ENCODE data around the gene SKAP2. TPM values are rescaled to one million over a fixed set of nuclear protein-coding genes. Genes with fewer than 3 reads are reported as not detected.

Gene SKAP2
- total and polyA plus RNA-seq, 10 of the 15 experiments (the other 5 are each of a cell fraction or from before 2014, with no cell fraction given): 10.9 to 40.6 (median 23.5) TPM

GRCh38 chr7:26900251-26900650, 35.9 kb upstream of the SKAP2 start:
- no peaks in the 10 kb centered on the region for H3K9me3 ChIP-seq (replicated peaks; ENCODE audit: control insufficient read depth, insufficient read depth, low read length)
- ChIA-PET CTCF (interaction anchor here (1.2 to 1.7 kb wide), 2 partner anchors 17 to 263 kb away, joined by 3 read pairs; no protein-coding TSS in a partner anchor), RAD21 (ENCODE audit: unreplicated experiment) (no interaction called here), SMC1A (ENCODE audit: uncharacterized antibody, unreplicated experiment) (interaction anchor here (0.7 to 1.3 kb wide), 2 partner anchors 9 to 28 kb away, joined by 3 to 5 read pairs; no protein-coding TSS in a partner anchor), POLR2A (no interaction called here)
- intact Hi-C loops (cut with micrococcal nuclease; ENCODE audit: unreplicated experiment) (no loop called here), in situ Hi-C loops (cut with MboI) (no loop called here)
- no peak overlapping the region for H3K9ac ChIP-seq (ENCODE audit: control insufficient read depth, insufficient read depth, low read length)
- no peak overlapping the region for H3K27ac ChIP-seq (ENCODE audit: control insufficient read depth, insufficient read depth)
- no TSS peak for BruUV-seq (replicated peaks)
- H3K4me3 ChIP-seq: no peak overlapping the region
- no peaks in the 10 kb centered on the region for H4K20me1 ChIP-seq (ENCODE audit: control insufficient read depth, insufficient read depth)
- no peaks in the 10 kb centered on the region for H3K79me2 ChIP-seq (ENCODE audit: control insufficient read depth, insufficient read depth, low read length)
- H3K4me1 ChIP-seq (ENCODE audit: control insufficient read depth, insufficient read depth, low read length): no peaks in the 10 kb centered on the region
- H3K36me3 ChIP-seq (ENCODE audit: control insufficient read depth in 2 of 2, insufficient read depth in 2 of 2, low read length in 1 of 2): no peaks in the 10 kb centered on the region
- H2AFZ ChIP-seq (ENCODE audit: control insufficient read depth, low read depth, low read length): no peak overlapping the region
- H3K27me3 ChIP-seq (replicated peaks in 1 of 2; ENCODE audit: control insufficient read depth in 2 of 2, insufficient read depth in 2 of 2, low read length in 1 of 2): no peaks in the 10 kb centered on the region
- H3K4me2 ChIP-seq (ENCODE audit: control insufficient read depth, insufficient read depth): no peak overlapping the region
- no peak for FAIRE-seq
- ATAC-seq: no peak
- DNase-seq (ENCODE audit: low read depth, low spot score): no peak
- TF ChIP-seq ZSCAN29 (IDR thresholded peaks at IDR 0.05) (no peak), ZNF384 (IDR thresholded peaks at IDR 0.05; ENCODE audit: borderline replicate concordance, low read depth, low read length) (no peak), BCL3 (IDR thresholded peaks at IDR 0.05; ENCODE audit: borderline replicate concordance, insufficient read depth, low read depth, low read length, poor library complexity, severe bottlenecking) (no peak), SREBF1 (IDR thresholded peaks at IDR 0.05; ENCODE audit: low read length) (no peak), PBX3 (IDR thresholded peaks at IDR 0.05; ENCODE audit: insufficient replicate concordance, low read depth, low read length) (no peak), JUND (IDR thresholded peaks at IDR 0.05; ENCODE audit: low read depth, low read length) (no peak), BMI1 (IDR thresholded peaks at IDR 0.05; ENCODE audit: borderline replicate concordance) (no peak), NKRF (conservative IDR thresholded peaks at IDR 0.05) (no peak), SMARCA5 (IDR thresholded peaks at IDR 0.05) (no peak), PRDM15 (CRISPR knock-in tag; IDR thresholded peaks at IDR 0.05) (no peak), BCL11A (IDR thresholded peaks at IDR 0.05; ENCODE audit: low read depth, low read length) (no peak), POU2F2 (IDR thresholded peaks at IDR 0.05; ENCODE audit: borderline replicate concordance, low read depth, low read length) (no peak), SMAD5 (IDR thresholded peaks at IDR 0.05; ENCODE audit: low read depth) (no peak)

Data from GM12878 (cell line).